ENCODE data around the gene POLRMT.

The POLRMT gene

DNA sequence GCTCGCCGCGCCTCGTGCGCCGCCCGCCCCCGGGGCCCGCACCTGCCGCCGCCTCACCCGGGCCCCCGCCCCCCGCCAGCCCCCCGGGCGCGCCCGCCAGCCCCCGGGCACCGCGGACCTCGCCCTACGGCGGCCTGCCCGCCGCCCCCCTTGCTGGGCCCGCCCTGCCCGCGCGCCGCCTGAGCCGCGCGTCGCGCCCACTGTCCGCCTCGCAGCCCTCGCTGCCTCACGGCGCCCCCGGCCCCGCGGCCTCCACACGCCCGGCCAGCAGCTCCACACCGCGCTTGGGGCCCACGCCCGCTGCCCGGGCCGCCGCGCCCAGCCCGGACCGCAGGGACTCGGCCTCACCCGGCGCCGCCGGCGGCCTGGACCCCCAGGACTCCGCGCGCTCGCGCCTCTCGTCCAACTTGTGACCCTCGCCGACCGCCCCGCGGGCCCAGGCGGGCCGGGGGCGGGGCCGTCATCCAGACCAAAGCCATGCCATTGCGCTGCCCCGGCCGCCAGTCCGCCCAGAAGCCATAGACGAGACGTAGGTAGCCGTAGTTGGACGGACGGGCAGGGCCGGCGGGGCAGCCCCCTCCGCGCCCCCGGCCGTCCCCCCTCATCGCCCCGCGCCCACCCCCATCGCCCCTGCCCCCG, 17.2 kb downstream of the POLRMT start:
- TF ChIP-seq IKZF3 (tag by site-specific recombination; IDR thresholded peaks at IDR 0.05) (no peak), ZNF76 (tag by site-specific recombination; IDR thresholded peaks at IDR 0.05; ENCODE audit: borderline replicate concordance, low read depth) (no peak), ZNF677 (tag by site-specific recombination; IDR thresholded peaks at IDR 0.05) (no peak), ZNF132 (tag by site-specific recombination; IDR thresholded peaks at IDR 0.05; ENCODE audit: borderline replicate concordance) (no peak), SP2 (tag by site-specific recombination; IDR thresholded peaks at IDR 0.05) (no peak), ZNF701 (tag by site-specific recombination; IDR thresholded peaks at IDR 0.05) (no peak)
- TF ChIP-seq, protein P1, sequence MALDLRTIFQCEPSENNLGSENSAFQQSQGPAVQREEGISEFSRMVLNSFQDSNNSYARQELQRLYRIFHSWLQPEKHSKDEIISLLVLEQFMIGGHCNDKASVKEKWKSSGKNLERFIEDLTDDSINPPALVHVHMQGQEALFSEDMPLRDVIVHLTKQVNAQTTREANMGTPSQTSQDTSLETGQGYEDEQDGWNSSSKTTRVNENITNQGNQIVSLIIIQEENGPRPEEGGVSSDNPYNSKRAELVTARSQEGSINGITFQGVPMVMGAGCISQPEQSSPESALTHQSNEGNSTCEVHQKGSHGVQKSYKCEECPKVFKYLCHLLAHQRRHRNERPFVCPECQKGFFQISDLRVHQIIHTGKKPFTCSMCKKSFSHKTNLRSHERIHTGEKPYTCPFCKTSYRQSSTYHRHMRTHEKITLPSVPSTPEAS (tag by site-specific recombination; IDR thresholded peaks at IDR 0.05): no peak
- CTCF ChIA-PET: no interaction called here
- peaks cover 0 to 59% of the 10 kb centered on the region in 2 experiments; a peak in 2 of 3 replicates for H3K36me3 ChIP-seq (ENCODE audit: control insufficient read depth in 2 of 2, insufficient read depth in 1 of 2, low read length in 2 of 2)

DNA sequence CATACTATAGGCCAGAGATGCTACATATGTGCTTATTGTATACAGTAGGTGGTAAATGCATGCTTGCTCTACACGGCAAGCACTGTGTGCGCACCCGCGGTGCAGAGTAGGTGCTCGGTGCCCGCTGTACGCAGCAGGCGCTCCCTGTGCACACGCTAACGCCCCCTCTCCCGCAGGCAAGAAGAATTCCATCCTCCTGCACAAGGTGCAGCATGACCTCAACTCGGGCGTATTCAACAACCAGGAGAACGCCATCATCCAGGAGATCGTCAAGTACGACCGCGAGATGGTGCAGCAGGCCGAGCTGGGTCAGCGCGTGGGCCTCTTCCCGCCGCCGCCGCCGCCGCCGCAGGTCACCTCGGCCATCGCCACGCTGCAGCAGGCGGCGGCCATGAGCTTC, 17.7 kb downstream of the POLRMT start:
- no peak overlapping the region for H3K27ac ChIP-seq (ENCODE audit: extremely low read depth, low read depth, low read length)
- H3K4me1 ChIP-seq (ENCODE audit: control insufficient read depth, insufficient read depth, low read length): no peaks in the 10 kb centered on the region
- H3K4me3 ChIP-seq (ENCODE audit: low read depth, low read length): no peak overlapping the region
- H3K9me3 ChIP-seq (ENCODE audit: control insufficient read depth, insufficient read depth, low read depth, low read length): no peaks in the 10 kb centered on the region
- POLR2A ChIA-PET: no interaction called here
- peaks cover 0 to 60% of the 10 kb centered on the region in 2 experiments; a peak in 2 of 3 replicates for H3K36me3 ChIP-seq (ENCODE audit: control insufficient read depth in 2 of 2, insufficient read depth in 1 of 2, low read length in 2 of 2)
- CTCF ChIA-PET: no interaction called here
- TF ChIP-seq ZNF768 (tag by site-specific recombination; IDR thresholded peaks at IDR 0.05) (no peak), KLF1 (tag by site-specific recombination; IDR thresholded peaks at IDR 0.05) (0 out of 2 replicates have a peak, but pooled peaks have one; percentile 14), ZSCAN23 (tag by site-specific recombination; IDR thresholded peaks at IDR 0.05) (no peak), ZNF501 (tag by site-specific recombination; IDR thresholded peaks at IDR 0.05) (no peak), ZNF792 (tag by site-specific recombination; IDR thresholded peaks at IDR 0.05) (peak; percentile 87; the same call in 1 of the 2 replicates), ZNF132 (tag by site-specific recombination; IDR thresholded peaks at IDR 0.05; ENCODE audit: borderline replicate concordance) (no peak), GLIS2 (tag by site-specific recombination; IDR thresholded peaks at IDR 0.05) (no peak), ZNF140 (tag by site-specific recombination; IDR thresholded peaks at IDR 0.05) (no peak), TRIM28 (IDR thresholded peaks at IDR 0.05; ENCODE audit: borderline replicate concordance, low read length) (no peak), ZNF776 (tag by site-specific recombination; IDR thresholded peaks at IDR 0.05; ENCODE audit: borderline replicate concordance) (no peak), ZNF423 (tag by site-specific recombination; IDR thresholded peaks at IDR 0.05) (no peak)
- TF ChIP-seq, protein P2, sequence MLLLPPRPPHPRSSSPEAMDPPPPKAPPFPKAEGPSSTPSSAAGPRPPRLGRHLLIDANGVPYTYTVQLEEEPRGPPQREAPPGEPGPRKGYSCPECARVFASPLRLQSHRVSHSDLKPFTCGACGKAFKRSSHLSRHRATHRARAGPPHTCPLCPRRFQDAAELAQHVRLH (tag by site-specific recombination; IDR thresholded peaks at IDR 0.05): no peak
- TF ChIP-seq, protein P3, sequence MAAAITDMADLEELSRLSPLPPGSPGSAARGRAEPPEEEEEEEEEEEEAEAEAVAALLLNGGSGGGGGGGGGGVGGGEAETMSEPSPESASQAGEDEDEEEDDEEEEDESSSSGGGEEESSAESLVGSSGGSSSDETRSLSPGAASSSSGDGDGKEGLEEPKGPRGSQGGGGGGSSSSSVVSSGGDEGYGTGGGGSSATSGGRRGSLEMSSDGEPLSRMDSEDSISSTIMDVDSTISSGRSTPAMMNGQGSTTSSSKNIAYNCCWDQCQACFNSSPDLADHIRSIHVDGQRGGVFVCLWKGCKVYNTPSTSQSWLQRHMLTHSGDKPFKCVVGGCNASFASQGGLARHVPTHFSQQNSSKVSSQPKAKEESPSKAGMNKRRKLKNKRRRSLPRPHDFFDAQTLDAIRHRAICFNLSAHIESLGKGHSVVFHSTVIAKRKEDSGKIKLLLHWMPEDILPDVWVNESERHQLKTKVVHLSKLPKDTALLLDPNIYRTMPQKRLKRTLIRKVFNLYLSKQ (tag by site-specific recombination; IDR thresholded peaks at IDR 0.05; ENCODE audit: borderline replicate concordance): no peak
- TF ChIP-seq, protein P4, sequence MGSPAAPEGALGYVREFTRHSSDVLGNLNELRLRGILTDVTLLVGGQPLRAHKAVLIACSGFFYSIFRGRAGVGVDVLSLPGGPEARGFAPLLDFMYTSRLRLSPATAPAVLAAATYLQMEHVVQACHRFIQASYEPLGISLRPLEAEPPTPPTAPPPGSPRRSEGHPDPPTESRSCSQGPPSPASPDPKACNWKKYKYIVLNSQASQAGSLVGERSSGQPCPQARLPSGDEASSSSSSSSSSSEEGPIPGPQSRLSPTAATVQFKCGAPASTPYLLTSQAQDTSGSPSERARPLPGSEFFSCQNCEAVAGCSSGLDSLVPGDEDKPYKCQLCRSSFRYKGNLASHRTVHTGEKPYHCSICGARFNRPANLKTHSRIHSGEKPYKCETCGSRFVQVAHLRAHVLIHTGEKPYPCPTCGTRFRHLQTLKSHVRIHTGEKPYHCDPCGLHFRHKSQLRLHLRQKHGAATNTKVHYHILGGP (tag by site-specific recombination; IDR thresholded peaks at IDR 0.05): no peak
- TF ChIP-seq, protein P5, sequence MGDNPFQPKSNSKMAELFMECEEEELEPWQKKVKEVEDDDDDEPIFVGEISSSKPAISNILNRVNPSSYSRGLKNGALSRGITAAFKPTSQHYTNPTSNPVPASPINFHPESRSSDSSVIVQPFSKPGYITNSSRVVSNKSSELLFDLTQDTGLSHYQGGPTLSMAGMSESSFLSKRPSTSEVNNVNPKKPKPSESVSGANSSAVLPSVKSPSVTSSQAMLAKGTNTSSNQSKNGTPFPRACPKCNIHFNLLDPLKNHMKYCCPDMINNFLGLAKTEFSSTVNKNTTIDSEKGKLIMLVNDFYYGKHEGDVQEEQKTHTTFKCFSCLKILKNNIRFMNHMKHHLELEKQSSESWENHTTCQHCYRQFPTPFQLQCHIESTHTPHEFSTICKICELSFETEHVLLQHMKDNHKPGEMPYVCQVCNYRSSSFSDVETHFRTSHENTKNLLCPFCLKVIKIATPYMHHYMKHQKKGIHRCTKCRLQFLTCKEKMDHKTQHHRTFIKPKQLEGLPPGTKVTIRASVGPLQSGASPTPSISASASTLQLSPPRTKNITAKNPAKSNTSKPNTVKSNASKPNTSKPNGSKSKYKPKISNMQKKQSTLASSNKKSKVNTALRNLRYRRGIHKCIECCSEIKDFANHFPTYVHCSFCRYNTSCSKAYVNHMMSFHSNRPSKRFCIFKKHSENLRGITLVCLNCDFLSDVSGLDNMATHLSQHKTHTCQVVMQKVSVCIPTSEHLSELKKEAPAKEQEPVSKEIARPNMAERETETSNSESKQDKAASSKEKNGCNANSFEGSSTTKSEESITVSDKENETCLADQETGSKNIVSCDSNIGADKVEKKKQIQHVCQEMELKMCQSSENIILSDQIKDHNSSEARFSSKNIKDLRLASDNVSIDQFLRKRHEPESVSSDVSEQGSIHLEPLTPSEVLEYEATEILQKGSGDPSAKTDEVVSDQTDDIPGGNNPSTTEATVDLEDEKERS (tag by site-specific recombination; IDR thresholded peaks at IDR 0.05): no peak
- TF ChIP-seq, protein P6, sequence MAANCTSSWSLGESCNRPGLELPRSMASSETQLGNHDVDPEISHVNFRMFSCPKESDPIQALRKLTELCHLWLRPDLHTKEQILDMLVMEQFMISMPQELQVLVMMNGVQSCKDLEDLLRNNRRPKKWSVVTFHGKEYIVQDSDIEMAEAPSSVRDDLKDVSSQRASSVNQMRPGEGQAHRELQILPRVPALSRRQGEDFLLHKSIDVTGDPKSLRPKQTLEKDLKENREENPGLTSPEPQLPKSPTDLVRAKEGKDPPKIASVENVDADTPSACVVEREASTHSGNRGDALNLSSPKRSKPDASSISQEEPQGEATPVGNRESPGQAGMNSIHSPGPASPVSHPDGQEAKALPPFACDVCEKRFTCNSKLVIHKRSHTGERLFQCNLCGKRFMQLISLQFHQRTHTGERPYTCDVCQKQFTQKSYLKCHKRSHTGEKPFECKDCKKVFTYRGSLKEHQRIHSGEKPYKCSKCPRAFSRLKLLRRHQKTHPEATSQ (tag by site-specific recombination; IDR thresholded peaks at IDR 0.05): no peak
- TF ChIP-seq, protein P7, sequence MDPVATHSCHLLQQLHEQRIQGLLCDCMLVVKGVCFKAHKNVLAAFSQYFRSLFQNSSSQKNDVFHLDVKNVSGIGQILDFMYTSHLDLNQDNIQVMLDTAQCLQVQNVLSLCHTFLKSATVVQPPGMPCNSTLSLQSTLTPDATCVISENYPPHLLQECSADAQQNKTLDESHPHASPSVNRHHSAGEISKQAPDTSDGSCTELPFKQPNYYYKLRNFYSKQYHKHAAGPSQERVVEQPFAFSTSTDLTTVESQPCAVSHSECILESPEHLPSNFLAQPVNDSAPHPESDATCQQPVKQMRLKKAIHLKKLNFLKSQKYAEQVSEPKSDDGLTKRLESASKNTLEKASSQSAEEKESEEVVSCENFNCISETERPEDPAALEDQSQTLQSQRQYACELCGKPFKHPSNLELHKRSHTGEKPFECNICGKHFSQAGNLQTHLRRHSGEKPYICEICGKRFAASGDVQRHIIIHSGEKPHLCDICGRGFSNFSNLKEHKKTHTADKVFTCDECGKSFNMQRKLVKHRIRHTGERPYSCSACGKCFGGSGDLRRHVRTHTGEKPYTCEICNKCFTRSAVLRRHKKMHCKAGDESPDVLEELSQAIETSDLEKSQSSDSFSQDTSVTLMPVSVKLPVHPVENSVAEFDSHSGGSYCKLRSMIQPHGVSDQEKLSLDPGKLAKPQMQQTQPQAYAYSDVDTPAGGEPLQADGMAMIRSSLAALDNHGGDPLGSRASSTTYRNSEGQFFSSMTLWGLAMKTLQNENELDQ (tag by site-specific recombination; IDR thresholded peaks at IDR 0.05; ENCODE audit: low read depth): no peak

More for the DNA sequence above, 17.2 kb downstream of the POLRMT start:
- no peaks in the 10 kb centered on the region for H3K9me3 ChIP-seq (ENCODE audit: control insufficient read depth, insufficient read depth, low read depth, low read length)
- H3K4me1 ChIP-seq (ENCODE audit: control insufficient read depth, insufficient read depth, low read length): no peaks in the 10 kb centered on the region
- no peak overlapping the region for H3K4me3 ChIP-seq (ENCODE audit: low read depth, low read length)
- POLR2A ChIA-PET: no interaction called here
- no peak overlapping the region for H3K27ac ChIP-seq (ENCODE audit: extremely low read depth, low read depth, low read length)
